ENCODE measurements around the gene ZNF511.
A peak's percentile ranks its signal among the peaks of the same experiment; 100 is the strongest.

- TF ChIP-seq RAD21 (IDR thresholded peaks at IDR 0.05; ENCODE audit: low read length) (no peak), CTCF (conservative IDR thresholded peaks at IDR 0.05; ENCODE audit: low read depth, low read length) (peak; percentile 9; the same call in 1 of the 2 replicates), POLR2A (IDR thresholded peaks at IDR 0.05; ENCODE audit: low read depth, low read length) (no peak), BHLHE40 (IDR thresholded peaks at IDR 0.05; ENCODE audit: low read depth, low read length) (no peak), CEBPB (IDR thresholded peaks at IDR 0.05; ENCODE audit: low read depth, low read length) (no peak), USF2 (IDR thresholded peaks at IDR 0.05; ENCODE audit: low read depth, low read length) (no peak), RCOR1 (IDR thresholded peaks at IDR 0.05; ENCODE audit: insufficient replicate concordance, low read length) (no peak), RFX5 (IDR thresholded peaks at IDR 0.05; ENCODE audit: low read depth, low read length) (no peak), CHD1 (IDR thresholded peaks at IDR 0.05; ENCODE audit: low read depth, low read length) (no peak), FOS (IDR thresholded peaks at IDR 0.05; ENCODE audit: low read depth, low read length) (no peak)
Measured at GRCh38 chr10:133351408-133352318, 42.9 kb downstream of the ZNF511 start.
